D721Med (cell line): ENCODE data around the gene ZNF804A.

ENCODE experiments used
- DNase-seq: peaks from one replicate; pipeline ENCODE4 v3.0.0; 2011; ENCODE audit warnings: low spot score; ENCODE audit not compliant: insufficient read length
- FAIRE-seq: peaks from 2 replicates; lab custom pipeline; 2011; peaks lifted over from hg19 to GRCh38; lab: Jason Lieb, UNC
- CTCF ChIP-seq: IDR thresholded peaks from 2 replicates; pipeline ENCODE4 v1.5.1; 2012; ENCODE audit warnings: mild to moderate bottlenecking, control low read depth; ENCODE audit not compliant: insufficient read depth; ENCODE audit errors: missing control alignments

ZNF804A gene

GRCh38 chr2:184906160-184906559 is 307.8 kb downstream of the ZNF804A start:
- no peak for TF ChIP-seq CTCF
- DNase-seq (no peak), FAIRE-seq (no peak)

DNA sequence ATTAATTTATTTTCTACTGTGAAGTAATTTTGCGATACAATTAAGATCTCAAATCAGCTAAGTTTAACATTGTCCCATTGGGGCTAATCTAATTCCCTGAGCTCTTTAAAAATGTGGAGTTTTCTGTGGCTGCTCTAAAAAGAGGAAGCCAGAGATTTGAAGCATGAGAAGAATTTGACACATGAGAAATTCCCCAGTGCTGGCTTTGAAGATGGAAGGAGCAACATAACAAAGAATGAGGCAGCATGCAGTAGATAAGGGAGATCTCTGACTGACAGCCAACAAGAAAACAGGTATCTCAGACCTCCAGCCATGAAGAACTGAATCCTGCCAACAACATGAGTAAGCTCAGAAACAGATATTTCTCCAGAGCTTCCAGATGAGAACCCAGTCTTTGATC is 308.4 kb downstream of the ZNF804A start:
- TF ChIP-seq CTCF, result no peak
- FAIRE-seq (no peak), DNase-seq (no peak)

- TF ChIP-seq CTCF, result no peak
- no peak for FAIRE-seq
- no peak for DNase-seq
These were observed 310.6 kb downstream of the ZNF804A start for GRCh38 chr2:184908966-184909365.

DNA sequence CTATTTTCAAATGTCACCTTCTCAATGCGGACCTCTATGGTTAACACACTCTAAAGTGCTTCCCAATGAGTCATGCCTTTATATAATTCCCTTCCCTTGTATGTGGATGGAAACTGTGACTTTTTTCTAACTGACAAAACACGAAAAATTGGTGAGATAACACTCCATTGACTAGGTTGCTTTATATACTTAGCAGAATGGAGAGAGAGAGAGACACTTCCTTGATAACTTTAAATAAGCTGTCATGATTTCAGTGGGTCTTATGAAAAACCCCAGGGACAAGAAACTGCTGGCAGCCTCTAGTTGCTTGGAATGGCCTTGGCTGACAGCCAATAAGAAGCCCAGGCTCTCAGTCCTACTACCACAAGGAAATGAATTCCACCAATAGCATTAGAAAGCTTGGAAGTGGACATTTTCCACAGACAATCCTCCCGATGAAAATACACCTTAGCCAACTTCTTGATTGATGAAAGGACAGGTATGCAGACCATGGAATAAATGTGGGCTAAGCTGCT is 322.2 kb downstream of the ZNF804A start:
- no peak for FAIRE-seq
- no peak for DNase-seq
- TF ChIP-seq CTCF, result no peak

DNA sequence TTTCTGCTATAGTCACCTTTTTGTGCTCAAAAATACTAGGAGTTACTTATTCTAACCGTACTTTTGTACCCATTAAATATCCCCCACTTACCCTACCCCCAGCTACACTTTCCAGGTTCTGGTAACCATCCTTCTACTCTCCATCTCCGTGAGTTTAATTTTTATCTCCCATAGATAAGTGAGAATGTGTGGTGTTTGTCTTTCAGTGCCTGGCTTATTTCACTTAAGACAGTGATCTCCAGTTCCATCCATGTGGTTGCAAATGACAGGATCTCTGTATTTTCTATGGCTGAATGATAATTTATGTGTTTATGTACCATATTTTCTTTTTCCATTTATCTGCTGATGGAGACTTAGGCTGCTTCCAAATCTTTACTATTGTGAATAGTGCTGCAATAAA is 323.3 kb downstream of the ZNF804A start:
- FAIRE-seq (no peak), DNase-seq (no peak)
- TF ChIP-seq CTCF, result no peak

DNA sequence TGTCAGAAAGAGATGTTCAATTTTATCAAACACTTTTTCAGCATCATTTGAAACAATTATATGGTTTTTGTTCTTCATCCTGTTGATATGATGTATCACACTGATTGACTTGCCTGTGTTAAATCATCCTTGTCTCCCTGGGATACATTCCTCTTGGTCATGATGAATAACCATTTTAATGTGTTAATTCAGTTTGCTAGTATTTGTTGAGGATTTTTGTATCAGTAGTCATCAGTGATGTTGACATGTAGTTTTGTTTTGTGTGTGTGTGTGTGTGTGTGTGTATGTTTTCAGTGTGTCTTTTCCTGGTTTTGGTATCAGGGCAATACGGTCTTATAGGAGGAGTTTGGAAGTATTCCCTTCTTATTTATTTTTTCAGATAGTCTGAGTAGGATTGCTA is 325.4 kb downstream of the ZNF804A start:
- no peak for TF ChIP-seq CTCF
- no peak for FAIRE-seq
- no peak for DNase-seq

- FAIRE-seq, result no peak
- TF ChIP-seq CTCF, result no peak
- DNase-seq, result no peak
These were observed 328.7 kb downstream of the ZNF804A start for GRCh38 chr2:184927040-184927439.
